ENCODE results near the gene GPR107.

Gene GPR107

DNA sequence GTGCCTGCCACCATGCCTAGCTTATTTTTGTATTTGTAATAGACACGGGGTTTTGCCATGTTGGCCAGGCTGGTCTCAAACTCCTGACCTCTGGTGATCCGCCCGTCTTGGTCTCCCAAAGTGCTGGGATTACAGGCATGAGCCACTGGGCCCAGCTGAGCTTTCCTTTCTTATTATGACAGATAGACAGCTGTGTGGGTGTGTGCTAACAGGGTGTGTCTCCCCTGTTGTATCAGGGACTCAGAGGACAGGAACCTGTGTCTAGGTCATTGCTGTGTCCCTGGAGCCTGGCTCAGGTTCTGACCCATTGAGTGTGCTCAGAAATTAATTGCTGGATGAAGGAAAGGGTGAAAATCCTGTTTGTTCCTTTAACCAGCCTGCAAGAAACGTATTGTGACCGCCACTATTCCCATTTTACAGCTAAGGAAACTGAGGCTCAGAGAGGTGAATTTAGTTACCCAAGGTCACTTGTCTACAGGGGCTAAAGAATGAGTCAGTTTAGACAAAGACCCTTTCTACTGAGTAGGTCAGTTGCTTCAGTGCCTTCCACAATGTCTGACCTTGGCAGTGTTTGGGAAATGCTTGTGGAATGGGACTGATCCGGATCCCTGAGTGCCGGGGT is 135.3 kb downstream of the GPR107 start:
- DNase-seq = no peak
